IPS DF 4.7 (cell line): ENCODE results near the gene ZNF683.
"Not testable (repeated sequence)": the region's sequence is repeated elsewhere in the genome, so short reads cannot be mapped to it uniquely, and the experiment has no call there.

ENCODE experiments used
- DNase-seq: peaks from one replicate; pipeline ENCODE4 v3.0.0-alpha.2; 2013; ENCODE audit warnings: low spot score; ENCODE audit errors: extremely low read depth

The ZNF683 gene

GRCh38 chr1:26372611-26373010, at the start of gene ZNF683:
Gene ZNF683, minus strand, starts transcription at chr1:26372750. Its CDS starts 4,179 bp downstream, at chr1:26368571.
- not testable (repeated sequence) for DNase-seq

- DNase-seq = no peak
These were observed 46.9 kb upstream of the ZNF683 start for GRCh38 chr1:26419494-26419893.

GRCh38 chr1:26418865-26419349, 46.4 kb upstream of the ZNF683 start:
- no peak for DNase-seq

GRCh38 chr1:26417111-26417759, 44.7 kb upstream of the ZNF683 start:
- DNase-seq = no peak

DNA sequence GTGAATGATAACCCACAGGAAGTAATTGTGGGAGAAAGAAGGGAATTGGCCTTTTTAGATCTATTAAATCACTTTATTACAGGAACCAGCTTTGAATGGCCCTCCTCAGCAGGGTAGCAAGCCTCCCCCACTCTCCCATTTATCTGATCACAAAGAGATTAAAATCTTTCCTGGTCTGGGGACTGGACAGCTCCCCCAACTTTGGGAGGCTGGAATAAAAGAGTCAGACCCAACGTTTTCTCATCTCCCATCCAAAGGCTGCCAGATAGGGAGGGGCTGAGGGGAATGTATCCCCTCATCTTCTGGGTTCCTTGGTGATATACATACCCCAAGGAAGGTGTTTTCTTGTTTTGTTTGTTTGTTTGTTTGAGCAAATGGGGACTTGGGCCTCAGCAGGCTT, 40.5 kb upstream of the ZNF683 start:
- DNase-seq = no peak

- no peak for DNase-seq
These were observed 39.8 kb upstream of the ZNF683 start for GRCh38 chr1:26412180-26412840.

DNA sequence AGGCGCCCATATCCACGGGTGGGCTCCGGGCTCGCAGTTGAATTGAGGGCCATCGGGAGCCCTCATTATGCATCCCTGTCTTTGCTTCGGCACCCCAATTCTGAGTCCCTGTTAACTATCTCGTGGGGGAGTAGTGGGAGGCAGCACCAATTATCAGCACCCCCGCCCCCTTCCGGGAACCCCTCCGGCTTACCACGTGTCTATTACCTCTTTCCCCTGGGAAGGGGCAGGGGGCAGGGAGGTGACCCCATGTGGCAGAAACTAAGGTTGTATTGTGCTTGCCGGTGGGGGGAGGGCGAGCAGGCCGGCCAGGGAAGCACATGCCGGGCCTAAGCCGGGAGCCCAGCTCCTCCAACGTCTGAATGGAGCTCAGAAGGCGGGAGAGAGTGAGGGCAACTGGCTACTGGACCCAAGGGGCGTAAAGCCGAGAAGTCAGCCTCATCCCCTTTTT, 39.1 kb upstream of the ZNF683 start:
- no peak for DNase-seq

DNA sequence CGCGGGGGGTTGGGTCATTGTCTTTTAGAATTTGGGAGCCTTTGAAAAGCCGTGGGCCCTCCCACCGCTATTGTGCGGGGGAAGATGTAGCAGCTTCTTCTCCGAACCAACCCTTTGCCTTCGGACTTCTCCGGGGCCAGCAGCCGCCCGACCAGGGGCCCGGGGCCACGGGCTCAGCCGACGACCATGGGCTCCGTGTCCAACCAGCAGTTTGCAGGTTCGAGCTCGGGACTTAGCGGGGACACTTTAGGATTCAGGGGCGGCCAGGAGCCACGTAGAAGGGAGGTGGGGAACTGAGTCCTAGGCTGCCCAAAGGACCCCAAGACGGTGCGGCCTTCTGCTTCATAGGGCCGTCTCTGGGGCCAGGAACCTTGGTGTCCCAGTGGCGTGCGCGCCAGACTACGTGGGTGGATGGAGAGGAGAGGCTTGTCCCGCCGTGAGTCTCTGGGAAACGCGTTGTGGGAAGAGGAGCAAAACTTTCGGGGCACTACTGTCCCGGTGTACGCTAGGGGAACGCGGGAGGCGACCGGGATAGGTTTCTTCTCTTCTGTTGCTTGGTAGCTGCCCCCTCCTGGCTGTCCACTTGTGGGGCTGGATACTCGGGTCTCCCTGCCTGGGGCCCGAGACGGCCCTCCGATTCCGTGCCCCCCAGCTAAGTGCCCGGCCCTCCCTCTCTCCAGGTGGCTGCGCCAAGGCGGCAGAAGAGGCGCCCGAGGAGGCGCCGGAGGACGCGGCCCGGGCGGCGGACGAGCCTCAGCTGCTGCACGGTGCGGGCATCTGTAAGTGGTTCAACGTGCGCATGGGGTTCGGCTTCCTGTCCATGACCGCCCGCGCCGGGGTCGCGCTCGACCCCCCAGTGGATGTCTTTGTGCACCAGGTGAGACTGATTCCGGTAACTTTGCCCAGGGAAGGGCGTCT, 38.4 kb upstream of the ZNF683 start, which contains the start of gene LIN28A:
Gene LIN28A, plus strand, starts transcription at position 112 of the 918 bp plus-strand sequence. Its CDS starts 75 bp downstream, at position 187.
- no peak for DNase-seq

GRCh38 chr1:26409191-26409807, 36.7 kb upstream of the ZNF683 start:
- DNase-seq = no peak

GRCh38 chr1:26408604-26409003, 36.1 kb upstream of the ZNF683 start:
- no peak for DNase-seq

DNA sequence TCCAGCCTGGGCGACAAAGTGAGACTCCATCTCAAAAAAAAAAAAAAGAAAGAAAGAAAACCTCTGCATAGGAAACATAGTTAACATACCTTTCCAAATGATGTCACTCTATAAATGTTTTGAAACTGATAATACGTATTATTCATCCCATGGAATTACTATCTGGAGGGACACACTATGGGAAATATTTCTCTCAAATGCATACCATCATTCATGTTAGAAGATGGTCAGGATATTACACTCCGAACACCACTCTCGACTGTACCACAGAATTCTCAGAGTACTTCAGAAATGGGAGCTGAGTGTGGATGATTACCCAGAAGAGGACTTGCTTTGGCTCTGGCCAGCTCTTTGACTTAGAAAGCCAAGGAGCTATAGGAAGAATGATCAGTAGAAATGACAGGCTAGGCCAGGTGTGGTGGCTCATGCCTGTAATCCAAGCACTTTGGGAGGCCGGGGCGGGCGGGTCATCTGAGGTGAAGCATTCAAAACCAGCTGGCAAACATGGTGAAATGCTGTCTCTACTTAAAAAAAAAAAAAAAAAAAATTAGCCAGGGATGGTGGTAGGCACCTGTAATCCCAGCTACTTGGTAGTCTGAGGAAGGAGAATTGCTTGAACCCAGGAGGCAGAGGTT, 32.8 kb upstream of the ZNF683 start:
- no peak for DNase-seq

GRCh38 chr1:26404641-26405040, 32.1 kb upstream of the ZNF683 start:
- no peak for DNase-seq

DNA sequence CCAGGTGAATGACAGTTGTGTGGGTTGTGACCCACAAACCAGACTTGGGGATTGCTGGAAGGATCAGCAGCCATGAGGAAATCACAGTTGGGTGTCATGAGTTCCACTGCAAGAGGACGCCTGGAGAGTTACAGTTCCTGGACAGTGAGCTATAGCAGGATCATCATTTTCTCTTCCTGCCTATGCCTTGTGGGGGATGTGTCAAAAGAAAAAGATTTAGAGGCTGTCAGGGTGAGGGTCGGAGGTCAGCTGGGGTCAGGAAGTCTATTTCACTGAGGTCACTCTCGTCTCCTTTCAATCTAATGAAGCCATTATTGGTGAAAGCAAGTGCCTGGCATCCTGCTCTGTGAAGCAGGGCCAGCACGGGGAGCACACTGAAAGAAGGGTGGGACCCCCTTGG, 31.1 kb upstream of the ZNF683 start:
- no peak for DNase-seq

- DNase-seq = no peak
These were observed 29.3 kb upstream of the ZNF683 start for GRCh38 chr1:26401891-26402290.

DNA sequence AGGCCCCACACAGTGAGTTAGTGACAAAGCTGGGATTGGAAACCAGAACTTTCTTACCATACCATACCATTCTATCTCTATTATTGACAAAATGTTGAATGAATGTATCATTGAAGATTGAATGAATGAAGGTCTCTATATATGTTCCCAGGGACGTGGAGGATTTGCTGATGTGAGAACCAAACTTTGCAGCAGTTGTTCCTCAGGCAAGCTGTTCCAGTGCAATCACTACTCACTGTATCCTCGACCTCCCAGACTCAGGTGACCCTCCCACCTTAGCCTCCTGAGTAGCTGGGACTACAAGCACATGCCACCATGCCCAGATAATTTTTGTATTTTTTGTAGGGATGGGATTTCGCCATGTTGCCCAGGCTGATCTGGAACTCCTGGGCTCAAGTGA, 26.5 kb upstream of the ZNF683 start:
- DNase-seq = no peak

- DNase-seq = no peak
These were observed 23.2 kb upstream of the ZNF683 start for GRCh38 chr1:26395754-26396153.

DNA sequence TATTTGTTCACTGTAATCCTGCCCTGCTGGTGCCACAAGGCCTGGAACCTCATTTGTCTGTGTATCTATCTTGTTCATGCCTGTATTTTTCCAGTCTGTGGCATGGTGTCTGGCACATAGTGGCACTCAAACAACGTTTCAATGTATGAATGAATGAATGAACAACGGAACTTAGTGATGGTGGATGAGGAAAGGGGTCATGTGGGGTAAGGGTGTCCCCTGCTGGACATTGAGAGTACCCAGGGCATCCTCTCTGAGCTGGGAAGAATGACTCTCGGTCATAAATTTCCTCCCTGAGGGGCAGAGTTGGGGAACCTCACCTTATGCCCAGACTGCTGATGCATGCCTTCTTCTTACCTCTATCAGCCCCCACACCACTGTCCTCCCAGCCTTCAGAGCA, 18.9 kb upstream of the ZNF683 start:
- DNase-seq = no peak

GRCh38 chr1:26389604-26390247, 17.2 kb upstream of the ZNF683 start:
- no peak for DNase-seq

GRCh38 chr1:26388791-26389445, 16.4 kb upstream of the ZNF683 start:
- no peak for DNase-seq

- DNase-seq = no peak
These were observed 14.9 kb upstream of the ZNF683 start for GRCh38 chr1:26387447-26387846.
